Putamen (tissue), 1 donor: ENCODE measurements around the gene ATP5F1D.
"Not testable (repeated sequence)": the region's sequence is repeated elsewhere in the genome, so short reads cannot be mapped to it uniquely, and the experiment has no call there.

Experiments used
- DNase-seq: peaks from one replicate; pipeline ENCODE4 v3.0.0-alpha.2; 2016; ENCODE audit warnings: low spot score

The ATP5F1D gene

GRCh38 chr19:1241417-1242095 is at the start of gene ATP5F1D:
ATP5F1D (plus strand) TSS chr19:1241751; CDS start chr19:1241851, 100 bp downstream.
- peak; percentile 93 for DNase-seq

GRCh38 chr19:1199531-1199930 is 42.0 kb upstream of the ATP5F1D start:
- DNase-seq, result no peak

GRCh38 chr19:1200614-1201013 is 40.9 kb upstream of the ATP5F1D start:
- DNase-seq, result not testable (repeated sequence)

DNA sequence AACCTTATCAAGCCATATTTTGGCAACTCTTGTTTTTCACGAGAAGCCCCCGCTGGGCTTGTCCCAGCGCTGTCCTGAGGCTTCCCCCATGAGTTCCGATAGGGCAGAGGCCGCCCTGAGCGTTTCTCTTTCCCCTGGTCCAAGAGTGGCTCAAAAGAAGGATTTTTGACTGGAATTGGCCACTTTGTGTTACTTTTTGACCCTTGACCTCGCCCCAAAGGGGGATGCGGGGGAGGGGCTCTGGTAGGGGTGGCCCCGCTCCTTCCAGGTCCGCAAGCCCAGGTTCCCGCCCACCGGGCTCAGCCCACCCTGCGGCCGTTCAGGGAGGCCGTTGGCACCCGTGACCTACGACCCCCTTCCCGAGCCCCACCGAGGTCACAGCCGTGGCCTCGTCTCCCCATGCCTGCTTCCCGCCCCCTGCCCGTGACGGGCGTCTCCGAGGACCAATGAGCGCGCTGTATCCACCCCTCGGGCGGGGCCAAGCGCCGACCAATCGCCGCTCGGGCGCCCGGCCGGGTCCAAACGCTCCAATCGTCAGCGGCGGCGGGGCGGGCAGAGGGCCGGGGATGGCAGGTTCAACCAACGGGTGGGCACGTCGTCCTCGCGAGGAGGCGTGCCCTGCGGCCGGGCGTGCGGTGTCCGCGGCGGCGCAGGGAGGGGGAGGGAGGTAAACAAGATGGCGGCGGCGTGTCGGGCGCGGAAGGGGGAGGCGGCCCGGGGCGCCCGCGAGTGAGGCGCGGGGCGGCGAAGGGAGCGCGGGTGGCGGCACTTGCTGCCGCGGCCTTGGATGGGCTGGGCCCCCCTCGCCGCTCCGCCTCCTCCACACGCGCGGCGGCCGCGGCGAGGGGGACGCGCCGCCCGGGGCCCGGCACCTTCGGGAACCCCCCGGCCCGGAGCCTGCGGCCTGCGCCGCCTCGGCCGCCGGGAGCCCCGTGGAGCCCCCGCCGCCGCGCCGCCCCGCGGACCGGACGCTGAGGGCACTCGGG is 36.1 kb upstream of the ATP5F1D start, which contains the start of gene STK11:
Gene STK11 (plus strand): TSS at position 665 of the 986 bp plus-strand sequence. CDS start 1,136 bp downstream, outside the sequence.
- peak; percentile 98 for DNase-seq

GRCh38 chr19:1206150-1206863 is 35.2 kb upstream of the ATP5F1D start:
- no peak for DNase-seq

- DNase-seq, result no peak
These were observed 34.6 kb upstream of the ATP5F1D start for GRCh38 chr19:1206864-1207450.

- DNase-seq, result not testable (repeated sequence)
These were observed 32.7 kb upstream of the ATP5F1D start for GRCh38 chr19:1208830-1209229.

GRCh38 chr19:1210227-1210538 is 31.4 kb upstream of the ATP5F1D start:
- DNase-seq, result peak; percentile 76

DNA sequence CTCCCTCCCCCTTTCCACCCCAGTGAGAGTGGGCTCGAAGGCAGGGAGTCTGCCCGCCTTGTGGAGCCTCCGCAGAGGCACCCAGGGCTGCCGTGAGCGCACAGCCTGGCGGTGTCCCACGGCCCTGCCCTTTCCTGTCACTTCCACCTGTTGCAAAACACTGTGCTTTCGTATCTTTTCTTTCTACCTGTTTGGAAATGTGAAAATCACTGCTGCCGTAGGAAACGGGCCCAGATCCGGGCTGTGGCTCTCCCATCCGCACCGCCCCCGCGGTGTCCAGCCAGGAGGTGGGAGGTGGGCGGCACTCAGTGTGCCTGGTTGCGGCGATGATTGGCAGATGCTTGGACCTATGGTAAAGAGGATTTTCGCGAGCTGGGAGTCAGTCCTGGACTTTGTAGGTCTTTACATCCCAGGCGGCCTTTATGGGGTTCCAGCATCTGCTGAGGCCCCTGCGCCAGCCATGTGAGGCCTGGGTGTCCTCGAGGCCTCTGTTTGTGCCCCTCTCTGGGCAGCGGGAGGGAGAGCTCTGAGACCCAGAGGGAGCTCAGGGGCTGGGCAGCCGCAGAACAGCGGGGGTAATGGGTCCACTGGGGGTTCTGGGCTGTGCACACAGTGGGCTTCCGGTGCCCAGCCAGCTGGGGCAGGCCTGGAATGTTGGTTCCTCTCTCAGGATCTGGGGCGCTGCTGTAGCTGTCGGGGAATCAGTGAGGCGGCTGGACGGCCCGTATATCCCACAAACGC is 29.9 kb upstream of the ATP5F1D start:
- no peak for DNase-seq

- peak; percentile 59 for DNase-seq
These were observed 27.9 kb upstream of the ATP5F1D start for GRCh38 chr19:1213391-1214286.

- DNase-seq, result no peak
These were observed 27.2 kb upstream of the ATP5F1D start for GRCh38 chr19:1214299-1214861.

GRCh38 chr19:1214862-1215731 is 26.5 kb upstream of the ATP5F1D start:
- DNase-seq, result peak; percentile 66

GRCh38 chr19:1216756-1217155 is 24.8 kb upstream of the ATP5F1D start:
- DNase-seq, result no peak

GRCh38 chr19:1217366-1217765 is 24.2 kb upstream of the ATP5F1D start:
- no peak for DNase-seq

- no peak for DNase-seq
These were observed 22.6 kb upstream of the ATP5F1D start for GRCh38 chr19:1218751-1219567.

GRCh38 chr19:1219786-1220476 is 21.6 kb upstream of the ATP5F1D start:
- DNase-seq, result no peak

GRCh38 chr19:1220477-1220930 is 21.0 kb upstream of the ATP5F1D start:
- no peak for DNase-seq
